Heart left ventricle (tissue), 16 donors: ENCODE results near the gene ACTN2. TPM values are rescaled to one million over a fixed set of nuclear protein-coding genes. Genes with fewer than 3 reads are reported as not detected.
A peak's percentile ranks its signal among the peaks of the same experiment; 100 is the strongest.

ENCODE experiments used
- ATAC-seq, 4 donors: fragments of 200-7000 bp; cut with Tn5 transposase; one replicate each; pipeline ENCODE4 v1.9.1; 2020 to 2022; ENCODE audit warnings: moderate library complexity in 4 of 4, mild to moderate bottlenecking in 3 of 4, moderate number of reproducible peaks in 1 of 4
- DNase-seq, 5 donors: peaks; one replicate each; pipeline ENCODE4 v3.0.0-alpha.2; 2020
- H3K27ac ChIP-seq, 12 donors: fragments of 200-600 bp; sonication (generic) in 4 of 12; one replicate each; pipeline versions ENCODE4 v1.5.0 to v1.8.0; 2016 to 2022; ENCODE audit warnings: mild to moderate bottlenecking in 2 of 12
- H3K27me3 ChIP-seq, 9 donors: fragments of 200-600 bp; sonication (generic) in 2 of 9; one replicate each; pipeline versions ENCODE4 v1.5.1 to v1.8.0; 2016 to 2022; ENCODE audit warnings: mild to moderate bottlenecking in 3 of 9
- H3K36me3 ChIP-seq, 9 donors: fragments of 200-600 bp; sonication (generic) in 2 of 9; one replicate each; pipeline versions ENCODE4 v1.5.0 to v1.8.0; 2018 to 2022; ENCODE audit warnings: mild to moderate bottlenecking in 2 of 9
- H3K4me1 ChIP-seq, 12 donors: fragments of 200-600 bp; sonication (generic) in 4 of 12; one replicate each; pipeline versions ENCODE4 v1.5.0 to v1.8.0; 2016 to 2022; ENCODE audit warnings: mild to moderate bottlenecking in 3 of 12
- H3K4me3 ChIP-seq, 12 donors: fragments of 200-600 bp; sonication (generic) in 4 of 12; one replicate each; pipeline versions ENCODE4 v1.5.0 to v1.8.0; 2017 to 2022; ENCODE audit warnings: mild to moderate bottlenecking in 9 of 12, moderate library complexity in 4 of 12
- H3K9me3 ChIP-seq, 12 donors: fragments of 200-600 bp; sonication (generic) in 4 of 12; one replicate each; pipeline versions ENCODE4 v1.5.0 to v1.8.0; 2016 to 2022; ENCODE audit warnings: mild to moderate bottlenecking in 1 of 12
- CTCF ChIP-seq, 12 donors: fragments of 200-600 bp; sonication (generic) in 4 of 12; IDR thresholded peaks; one replicate each; pipeline versions ENCODE4 v1.5.0 to v1.8.0; 2018 to 2022; ENCODE audit warnings: antibody characterized with exemption in 12 of 12, mild to moderate bottlenecking in 5 of 12
- POLR2A ChIP-seq, 2 donors: fragments of 450-650 bp; IDR thresholded peaks; one replicate each; pipeline ENCODE4 v1.6.1; 2017; ENCODE audit warnings: antibody characterized with exemption in 2 of 2, mild to moderate bottlenecking in 2 of 2, moderate library complexity in 2 of 2
- WGBS, 4 donors: extraction: QIAGEN DNeasy Blood & Tissue Kit in 2 of 4; methylation state at CpG; one replicate each; pipeline versions ENCODE4 v1.1.5 to v1.1.7; 2013 to 2018; 5-methylcytosine and 5-hydroxymethylcytosine counted together
- intact Hi-C, 10 donors: fragments of 100-400 bp; cut with DNase I; formaldehyde crosslinking; loops; one replicate each; pipeline versions ENCODE4 v1.11.1 to v1.14.2; 2022
- long read RNA-seq, 3 donors: library from polyadenylated mRNA; unstranded; transcript quantifications; one replicate each; pipeline ENCODE4 v2.0.0, GENCODE V29; 2020 to 2021
- polyA plus RNA-seq, 2 donors: library from polyadenylated mRNA; stranded (reverse); fragments of 200-250 nt; gene quantifications; one replicate each; pipeline ENCODE4 v1.2.3, GENCODE V29; 2013
- total RNA-seq, 9 donors: library from RNA; depleted of rRNA in 2 of 9; stranded (reverse); fragments of >200 nt in 2 of 9; fragmentation: NEBNext Ultra II Directional in 3 of 9; extraction: Animal tissue kit (Norgen Biotek cat#: 25700) in 3 of 9; gene quantifications; one replicate each; pipeline versions ENCODE4 v1.1.0 to v1.2.4, GENCODE V29; 2016 to 2023
- donor health status: ischemic (EF 13 %, LVEDD 7.1; RV severe dilation, severe dysfunction).
- donor health status: healthy with polysubstance abuse.
- donor health status: DM: no; HTN: yes; CAD: no.
- donor health status: DM: no; HTN: no; CAD: no.
- donor health status: ischemic (EF 25% LVEDD 6.9; RV normal size, moderate dysfunction).
- donor health status: ischemic (EF 25% LVEDD 5.7; RV mildly dilated, moderate dysfunction).
- donor health status: healthy.
- donor health status: DM: yes; HTN: yes; CAD: no.
- donor health status: ischemic (EF 35%, LVEDD 5.7; RV mildly dilated, moderate dysfunction).
- donor health status: nonischemic (EF 11% LVEDD 7.7; RV severe dilation, severe dysfunction).
- donor health status: DM: yes; HTN: yes; CAD: no.
- donor health status: PGD.
- donor health status: ischemic (EF 29% LVEDD 5.4; RV normal size, mild dysfunction).
- donor health status: nonischemic (EF 23%, LVEDD 6.1; RV moderate dilation, normal function).

Gene ACTN2
- total RNA-seq (1,000 to 10,000 TPM; 1,403 to 4,007 (median 2,928) TPM), polyA plus RNA-seq (1,000 to 10,000 TPM; 1,024 to 1,237 TPM)
- long read RNA-seq, donor 1, full-length matches to known transcripts = 3,028 of 3,755 reads
- long read RNA-seq, donor 1, partial matches to known transcripts = 613 of 3,755 reads
- long read RNA-seq, donor 1, other reads (novel, unspliced or antisense) = 114 of 3,755 reads
- long read RNA-seq, donor 2, full-length matches to known transcripts = 18,720 of 22,127 reads
- long read RNA-seq, donor 2, partial matches to known transcripts = 2,570 of 22,127 reads
- long read RNA-seq, donor 2, other reads (novel, unspliced or antisense) = 837 of 22,127 reads
- long read RNA-seq, donor 3, full-length matches to known transcripts = 3,096 of 3,878 reads
- long read RNA-seq, donor 3, partial matches to known transcripts = 633 of 3,878 reads
- long read RNA-seq, donor 3, other reads (novel, unspliced or antisense) = 149 of 3,878 reads

GRCh38 chr1:236685917-236686814 lies at the start of gene ACTN2:
Gene ACTN2, plus strand, starts transcription at chr1:236686499. Its CDS starts 175 bp downstream, at chr1:236686674.
- peak in 3 of 4 donors; percentile 36 to 72 (median 67) for ATAC-seq
- Histone ChIP-seq H3K27me3 (peaks cover 0 to 33% (median 0%) of the 10 kb centered on the region in 9 donors), H3K9me3 (no peaks in the 10 kb centered on the region), H3K4me3 (peak within 1 kb of the TSS; percentile 56 to 87 (median 66)), H3K4me1 (peaks cover 0 to 15% (median 7%) of the 10 kb centered on the region in 12 donors), H3K27ac (peak within 1 kb of the TSS; percentile 84 to 100 (median 97)), H3K36me3 (no peaks in the 10 kb centered on the region)
- 3 to 14% (median 7%) methylated on average over 23 to 93 of the region's 93 CpGs for WGBS, 4 donors
- intact Hi-C loops = loop anchor here in 5 of 10 donors (2.0 to 5.0 kb wide), 6 partner anchors 41 to 79 kb away; no protein-coding TSS in a partner anchor
- DNase-seq = peak; percentile 65 to 87 (median 80)
- TF ChIP-seq POLR2A (IDR thresholded peaks at IDR 0.05) (peak; percentile 87 to 94), CTCF (IDR thresholded peaks at IDR 0.05) (no peak)

- DNase-seq (peak in 4 of 5 donors; percentile 17 to 49 (median 43)), ATAC-seq (peak; percentile 17 to 88 (median 85))
- intact Hi-C loops = no loop called here
- peak overlapping the region in 9 of 12 donors; percentile 5 to 45 (median 34) for H3K4me3 ChIP-seq
- no peaks in the 10 kb centered on the region for H3K9me3 ChIP-seq
- no peaks in the 10 kb centered on the region for H3K27me3 ChIP-seq
- no peaks in the 10 kb centered on the region for H3K36me3 ChIP-seq
- H3K27ac ChIP-seq = peak overlapping the region in 10 of 12 donors; percentile 8 to 78 (median 56)
- TF ChIP-seq CTCF (IDR thresholded peaks at IDR 0.05) (no peak), POLR2A (IDR thresholded peaks at IDR 0.05) (no peak)
- WGBS, 4 donors = 37 to 60% (median 54%) methylated on average over 13 of the region's 13 CpGs
- H3K4me1 ChIP-seq = peaks cover 0 to 10% (median 0%) of the 10 kb centered on the region in 12 donors
Observed at GRCh38 chr1:236638945-236639344, 47.4 kb upstream of the ACTN2 start.

GRCh38 chr1:236639686-236640085 lies 46.6 kb upstream of the ACTN2 start:
- peak in 1 of 5 donors; percentile 34 for DNase-seq
- TF ChIP-seq POLR2A (IDR thresholded peaks at IDR 0.05) (no peak), CTCF (IDR thresholded peaks at IDR 0.05) (no peak)
- Histone ChIP-seq H3K36me3 (no peaks in the 10 kb centered on the region), H3K4me1 (peaks cover 0 to 10% (median 0%) of the 10 kb centered on the region in 12 donors), H3K9me3 (no peaks in the 10 kb centered on the region), H3K27me3 (no peaks in the 10 kb centered on the region), H3K4me3 (peak overlapping the region in 9 of 12 donors; percentile 5 to 45 (median 34)), H3K27ac (peak overlapping the region in 10 of 12 donors; percentile 8 to 78 (median 56))
- intact Hi-C loops = no loop called here
- peak; percentile 56 to 86 (median 77) for ATAC-seq
- WGBS, 4 donors = 33 to 45% (median 39%) methylated on average over 4 of the region's 4 CpGs
